Epidermal melanocyte (primary cell): Measurements from ENCODE around the gene DENND5A.
A peak's percentile ranks its signal among the peaks of the same experiment; 100 is the strongest.

Experiments used
- DNase-seq: peaks from one replicate; pipeline ENCODE4 v3.0.0; 2011; ENCODE audit warnings: low spot score; ENCODE audit not compliant: insufficient read length

DENND5A gene

DNA sequence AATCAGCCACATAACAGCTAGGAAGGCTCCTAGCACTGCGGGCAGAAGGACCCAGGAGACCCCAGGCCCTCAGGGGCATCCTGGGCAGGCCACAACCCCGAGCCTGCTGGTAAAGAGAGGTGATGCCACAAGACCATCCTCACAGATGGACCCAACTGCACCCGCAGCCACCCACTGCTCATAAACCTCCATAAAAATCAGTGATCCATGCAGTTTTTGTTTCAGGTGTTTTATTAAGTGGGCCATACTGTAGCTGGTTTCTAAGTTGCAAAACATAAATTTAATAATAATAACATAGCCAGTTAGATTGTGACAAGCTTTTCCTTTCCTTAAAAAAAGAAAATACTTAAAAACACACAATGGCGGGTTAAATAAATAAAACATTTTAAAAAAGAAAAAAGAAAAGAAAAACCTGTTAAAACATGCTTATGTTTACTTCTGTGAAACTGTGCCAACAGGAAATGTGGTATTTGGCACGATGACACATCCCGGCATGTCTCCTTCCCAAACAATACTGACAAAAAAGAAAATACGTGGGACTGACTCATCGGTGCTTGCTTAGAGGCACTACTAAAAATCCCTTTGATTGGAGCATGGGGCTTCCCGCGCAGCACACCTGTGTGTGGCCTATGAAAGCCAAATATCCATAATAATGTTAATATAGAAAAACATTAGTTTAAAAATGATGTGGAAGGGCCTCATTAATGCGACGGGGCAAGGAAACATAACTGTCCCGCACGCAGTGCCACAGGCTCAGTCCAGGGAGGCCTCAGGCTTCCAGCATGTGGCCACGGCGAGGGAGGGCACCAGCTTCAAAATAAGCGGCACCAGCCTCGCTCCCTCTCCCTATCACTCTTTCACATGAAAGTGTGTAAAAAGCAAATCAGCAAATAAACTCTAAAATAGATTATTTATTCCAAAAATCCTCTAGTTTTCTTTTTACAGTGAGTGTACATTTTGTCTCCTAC, 126.3 kb downstream of the DENND5A start:
- DNase-seq: no peak

DNA sequence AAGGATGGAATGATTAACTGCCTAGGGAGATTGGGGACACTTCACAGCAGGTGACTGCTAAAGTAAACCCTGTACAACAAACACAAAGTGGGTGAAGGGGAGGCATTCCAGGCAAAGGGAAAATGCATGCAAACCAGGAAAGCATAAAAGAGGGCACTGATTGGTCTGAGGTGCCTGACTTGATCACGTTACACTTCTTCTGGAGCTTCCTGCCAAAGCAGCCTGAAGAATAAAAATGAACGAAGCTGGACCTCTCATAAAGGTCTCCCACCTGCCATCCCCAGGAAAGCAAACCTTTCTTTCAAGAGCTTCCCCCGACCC, 127.1 kb downstream of the DENND5A start:
- no peak for DNase-seq

DNA sequence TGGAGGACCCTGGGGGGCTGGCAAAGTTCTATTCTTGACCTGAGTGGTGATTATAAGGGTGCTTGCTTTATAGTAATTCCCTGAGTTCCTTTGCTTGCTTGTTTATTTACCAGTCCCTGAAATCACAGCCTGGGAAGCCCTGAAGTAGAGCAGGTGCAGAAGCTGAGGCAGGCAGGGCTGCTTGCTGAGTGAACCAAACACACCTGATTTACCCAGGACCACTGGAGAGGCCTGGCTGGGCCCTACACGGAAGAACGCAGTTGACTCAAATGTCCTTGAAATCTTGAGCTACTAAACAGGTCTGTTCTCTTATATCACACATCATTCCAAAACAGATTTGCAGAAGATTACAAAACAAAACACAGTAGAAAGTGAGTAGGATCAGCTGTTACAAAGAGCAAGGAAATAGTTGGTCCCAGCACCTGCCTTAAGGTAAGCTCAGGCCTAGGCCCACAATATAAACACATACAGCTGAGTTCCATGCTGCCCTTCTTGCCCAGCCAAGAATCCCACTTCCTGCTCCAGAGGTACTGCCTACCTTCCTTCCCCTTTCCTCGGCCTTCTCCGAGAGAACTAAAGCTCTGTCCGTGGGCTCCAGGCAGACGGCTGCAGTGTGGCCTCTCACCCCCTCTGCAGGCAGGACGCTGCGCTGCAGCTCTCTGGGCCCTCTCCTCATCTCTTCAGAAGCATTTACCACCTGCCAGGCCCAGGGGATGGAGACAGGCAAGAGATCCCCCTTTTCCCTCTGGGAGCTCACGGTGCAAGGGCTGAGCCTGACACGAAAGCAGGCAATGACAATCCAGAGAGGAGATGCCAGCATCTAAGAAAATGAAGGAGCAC, 127.6 kb downstream of the DENND5A start:
- DNase-seq: peak; percentile 40

DNA sequence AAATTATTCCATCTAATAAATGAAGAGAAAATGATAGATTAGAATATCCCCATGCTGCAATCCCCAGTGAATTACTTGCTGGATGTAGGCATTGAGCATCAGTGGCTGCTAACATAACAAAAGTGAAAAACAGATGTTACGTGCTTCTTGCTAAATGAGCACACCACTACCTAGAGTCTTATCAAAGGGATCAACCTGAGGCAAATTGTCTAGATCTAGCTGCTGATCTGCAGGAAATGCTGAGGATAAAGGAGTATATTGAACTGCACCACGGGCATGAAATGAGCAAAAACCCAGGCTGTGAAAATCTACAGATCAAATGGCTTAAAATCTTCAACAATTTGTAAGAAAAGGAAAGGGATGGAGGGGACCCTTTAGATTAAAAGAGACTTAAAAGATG, 128.4 kb downstream of the DENND5A start:
- no peak for DNase-seq

DNA sequence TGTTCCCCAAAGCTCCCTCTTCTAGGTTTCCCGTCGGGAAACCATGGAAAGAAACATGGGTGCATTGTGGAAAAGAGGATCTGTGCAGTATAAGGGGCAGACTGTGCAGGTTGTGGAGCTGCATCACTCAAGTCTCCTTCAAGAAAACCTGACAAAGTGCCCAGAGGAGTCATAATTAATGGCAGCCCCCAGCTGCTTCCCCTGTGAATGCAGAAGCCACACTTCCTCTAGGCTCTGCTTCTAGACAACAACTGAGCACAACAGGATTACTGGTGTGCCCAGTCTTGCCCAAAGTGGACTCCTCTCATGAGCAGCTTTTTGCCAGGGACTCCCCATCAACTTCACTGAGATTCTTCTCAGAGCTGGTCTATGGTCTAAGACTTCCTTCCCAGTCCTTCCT, 131.2 kb downstream of the DENND5A start:
- DNase-seq: no peak

DNA sequence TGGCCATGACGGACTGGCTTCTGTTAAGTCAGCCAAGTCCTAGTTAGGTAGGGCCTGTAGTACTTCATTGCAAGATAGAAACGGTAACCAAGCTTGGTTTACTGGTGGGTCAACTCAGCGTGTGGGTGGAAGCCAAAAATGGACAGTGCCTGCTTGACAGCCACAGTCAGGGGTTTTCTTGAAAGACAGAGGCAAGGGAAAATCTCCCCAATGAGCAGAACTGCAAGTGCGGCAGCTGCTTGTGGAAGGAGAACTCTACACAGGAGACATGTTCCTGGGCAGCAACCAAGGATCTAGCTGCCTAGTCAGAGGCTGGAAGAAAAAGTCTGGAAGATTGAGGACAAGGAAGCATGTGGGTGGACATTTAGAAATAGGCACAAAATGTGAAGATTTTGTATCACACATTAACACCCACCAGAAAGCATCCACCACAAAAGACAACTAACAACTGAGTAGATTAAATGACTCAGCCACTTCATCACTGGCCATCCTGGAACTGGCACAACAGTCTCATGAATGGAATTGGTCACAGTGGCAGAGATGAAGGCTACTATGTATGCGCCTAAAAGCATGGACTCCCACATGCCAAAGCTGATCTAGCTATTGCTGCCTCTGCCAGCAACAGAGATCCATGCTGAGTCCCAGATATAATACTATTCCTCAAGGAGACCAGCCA, 132.8 kb downstream of the DENND5A start:
- no peak for DNase-seq

DNA sequence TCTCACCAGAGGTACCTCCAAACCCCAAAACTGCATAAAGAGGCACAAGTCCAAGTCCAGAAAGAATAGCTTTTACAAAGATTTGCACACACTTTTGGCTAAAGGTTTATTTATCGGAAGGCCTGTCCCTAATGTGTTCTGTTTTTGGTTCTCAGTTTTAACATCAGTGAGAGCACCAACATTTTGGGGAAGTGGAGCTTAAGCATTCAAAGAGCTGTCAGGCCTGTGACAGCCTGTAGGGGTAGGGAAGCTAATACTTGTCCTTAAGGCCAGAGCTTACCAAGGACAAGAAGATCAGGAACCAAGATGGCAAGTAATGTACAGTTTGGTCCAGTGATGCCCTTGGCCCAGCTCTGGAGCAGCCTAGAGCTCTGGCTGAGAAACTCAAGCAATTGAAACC, 134.9 kb downstream of the DENND5A start:
- DNase-seq: no peak

DNA sequence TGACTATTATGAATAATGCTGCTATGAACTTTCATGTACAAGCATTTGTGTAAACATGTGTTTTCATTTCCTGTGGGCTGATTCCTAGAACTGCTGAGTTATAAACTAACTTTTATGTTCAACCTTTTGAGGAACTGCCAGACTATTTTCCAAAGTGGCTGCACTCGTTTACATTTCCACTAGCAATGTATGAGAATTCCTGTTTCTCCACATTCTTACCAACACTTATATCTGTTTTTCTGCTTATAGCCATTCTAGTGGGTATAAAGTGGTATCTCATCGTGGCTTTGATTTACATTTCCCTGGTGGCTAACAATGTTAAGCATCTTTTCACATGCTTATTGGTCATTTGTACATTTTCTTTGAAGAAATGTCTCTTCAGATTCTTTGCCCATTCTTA, 138.5 kb downstream of the DENND5A start:
- DNase-seq: no peak

DNA sequence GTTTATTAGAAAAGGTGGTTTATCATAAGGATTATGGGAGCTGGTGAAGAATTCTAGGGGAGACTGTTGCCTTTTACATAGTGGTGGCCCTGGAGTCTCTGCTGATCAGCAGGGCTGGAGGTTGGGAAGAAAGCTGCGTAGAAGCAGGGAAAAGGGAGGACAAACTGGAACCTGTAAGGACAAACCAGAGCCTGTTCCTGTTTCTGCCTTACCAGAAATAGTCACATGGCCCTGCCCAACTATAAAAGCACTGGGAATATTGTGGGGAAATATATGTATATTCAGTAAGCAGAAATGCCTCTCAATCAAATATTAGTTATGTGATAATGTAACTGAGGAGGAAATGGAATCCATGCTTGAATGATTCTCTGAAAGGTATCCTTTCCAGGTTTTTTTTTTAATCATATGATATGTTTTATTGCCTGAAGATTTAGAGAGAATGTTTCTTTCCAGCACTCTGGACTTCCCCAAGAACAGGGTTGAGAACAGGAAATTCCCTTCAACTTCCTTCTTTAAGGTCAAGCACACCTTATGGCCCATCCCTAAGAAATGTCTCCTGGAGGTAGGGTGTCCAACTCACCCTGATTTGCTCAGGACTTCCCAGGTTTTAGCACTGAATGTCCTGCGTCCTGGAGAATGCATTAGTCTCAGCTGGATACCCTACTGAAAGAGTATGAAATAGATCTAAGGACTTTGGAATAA, 139.8 kb downstream of the DENND5A start:
- no peak for DNase-seq

DNA sequence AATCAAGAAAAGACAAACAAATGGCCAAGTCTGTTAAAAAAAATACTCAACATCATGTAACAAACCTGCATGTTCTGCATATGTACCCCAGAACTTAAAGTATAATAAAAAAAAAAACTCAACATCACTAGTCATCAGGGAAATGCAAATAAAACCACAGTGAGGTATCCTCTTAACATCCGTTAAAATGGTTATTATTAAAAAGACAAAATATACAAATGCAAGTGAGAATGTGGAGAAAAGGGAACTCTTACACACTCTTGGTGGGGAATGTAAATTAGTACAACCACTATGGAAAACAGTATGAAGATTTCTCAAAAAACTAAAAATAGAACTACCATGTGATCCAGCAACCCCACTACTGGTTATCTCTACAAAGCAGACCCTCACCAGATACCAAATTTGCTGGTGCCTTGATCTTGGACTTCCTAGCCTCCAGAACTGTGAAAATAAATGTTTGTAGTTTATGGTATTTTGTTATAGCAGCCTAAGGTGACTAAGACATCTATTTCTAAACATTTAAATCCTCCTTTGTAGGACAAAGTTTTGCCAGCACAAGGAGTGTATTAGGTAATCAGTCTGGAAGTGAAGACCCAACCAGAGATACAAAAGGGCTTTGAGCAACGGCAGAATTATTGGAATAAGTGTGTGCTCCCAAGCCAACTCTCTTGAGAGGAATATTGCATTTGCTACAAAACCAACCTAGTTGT, 141.4 kb downstream of the DENND5A start:
- no peak for DNase-seq

DNA sequence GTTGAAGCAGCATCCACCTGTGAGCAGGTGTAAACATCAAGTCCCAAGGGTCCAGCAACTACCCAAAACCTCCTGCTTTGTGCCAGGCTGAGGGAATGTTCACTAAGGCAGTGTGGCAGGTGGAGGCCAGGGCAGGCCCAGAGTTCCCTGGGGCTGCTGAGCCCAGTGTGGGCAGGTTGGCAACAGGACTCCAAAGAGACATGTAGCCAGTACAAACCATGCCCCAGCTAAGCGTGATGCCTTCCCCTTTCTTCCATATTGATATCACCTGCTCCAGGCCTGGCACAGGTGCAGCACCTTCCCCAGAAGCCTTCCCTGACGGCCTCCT, 143.7 kb downstream of the DENND5A start:
- DNase-seq: no peak

DNA sequence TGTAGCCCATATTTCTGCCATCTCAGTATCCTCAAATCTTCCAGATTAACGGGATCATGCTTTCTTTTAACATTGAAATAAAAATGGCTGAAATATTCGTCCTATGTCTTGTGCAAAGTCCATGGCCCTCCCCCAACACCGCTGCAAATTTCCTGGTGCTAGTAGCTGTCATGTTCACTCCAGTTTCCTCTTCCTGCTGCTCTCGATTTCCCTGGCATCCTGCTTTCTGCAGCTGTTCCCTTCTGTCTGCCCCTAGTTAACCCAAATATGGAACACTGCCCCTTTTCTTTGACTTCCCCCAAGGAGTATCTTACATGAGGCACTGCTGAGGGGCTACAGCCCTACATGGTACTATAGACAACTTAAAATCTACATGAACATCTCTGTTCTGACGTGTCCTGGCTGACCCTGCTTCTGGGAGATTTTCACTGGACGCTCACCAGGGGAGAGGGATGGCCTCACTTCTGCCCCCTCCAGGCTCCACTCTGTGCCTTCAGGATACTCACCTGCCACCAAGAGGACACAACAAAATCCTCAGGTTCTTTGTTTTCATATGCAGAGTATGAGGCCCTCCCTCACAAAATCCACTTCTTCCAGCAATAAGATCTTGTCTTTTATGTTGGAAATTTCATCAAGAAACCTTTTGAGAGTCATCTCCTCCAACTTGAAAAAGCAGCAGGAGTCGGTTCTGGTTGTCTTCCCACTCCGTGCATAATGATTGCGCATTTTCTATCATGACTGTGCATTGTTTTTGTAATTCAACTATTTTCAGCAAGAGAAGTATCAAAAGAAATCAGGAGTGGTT, 144.3 kb downstream of the DENND5A start:
- DNase-seq: no peak

DNA sequence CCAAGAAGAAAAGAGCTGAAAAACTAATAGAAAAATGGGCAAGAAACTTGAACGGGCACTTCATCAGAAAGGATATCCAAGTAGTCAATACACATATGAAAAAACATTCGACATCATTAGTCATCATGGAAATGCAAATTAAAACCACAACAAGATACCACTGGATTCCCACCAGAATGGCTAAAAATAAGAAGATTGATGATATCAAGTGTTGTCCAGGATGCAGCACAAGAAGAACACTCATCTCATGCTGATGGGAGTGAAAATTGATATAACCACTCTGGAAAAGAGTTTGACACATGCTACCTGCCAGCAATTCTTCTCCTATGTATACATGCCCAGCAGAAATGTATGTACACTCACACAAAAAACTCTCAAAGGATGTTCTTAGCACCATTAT, 146.9 kb downstream of the DENND5A start:
- DNase-seq: no peak

DNA sequence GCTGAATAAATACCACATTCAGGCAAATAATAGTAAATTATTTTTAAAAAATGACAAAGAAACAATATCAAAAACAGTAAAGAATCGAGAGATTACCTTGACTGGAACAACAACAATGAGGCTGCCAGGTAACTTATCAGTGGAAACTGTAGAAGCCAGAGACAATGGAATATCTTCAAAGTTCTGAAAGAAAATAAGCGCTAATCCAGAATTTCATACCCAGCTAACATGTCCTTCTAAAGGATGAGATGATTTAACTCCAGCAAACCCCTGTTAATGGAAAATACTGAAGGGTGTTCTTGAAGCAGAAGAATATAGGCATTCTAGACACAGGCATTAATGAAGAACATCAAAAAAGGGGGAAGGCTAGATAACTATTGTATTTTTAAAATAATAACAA, 153.1 kb downstream of the DENND5A start:
- no peak for DNase-seq

DNA sequence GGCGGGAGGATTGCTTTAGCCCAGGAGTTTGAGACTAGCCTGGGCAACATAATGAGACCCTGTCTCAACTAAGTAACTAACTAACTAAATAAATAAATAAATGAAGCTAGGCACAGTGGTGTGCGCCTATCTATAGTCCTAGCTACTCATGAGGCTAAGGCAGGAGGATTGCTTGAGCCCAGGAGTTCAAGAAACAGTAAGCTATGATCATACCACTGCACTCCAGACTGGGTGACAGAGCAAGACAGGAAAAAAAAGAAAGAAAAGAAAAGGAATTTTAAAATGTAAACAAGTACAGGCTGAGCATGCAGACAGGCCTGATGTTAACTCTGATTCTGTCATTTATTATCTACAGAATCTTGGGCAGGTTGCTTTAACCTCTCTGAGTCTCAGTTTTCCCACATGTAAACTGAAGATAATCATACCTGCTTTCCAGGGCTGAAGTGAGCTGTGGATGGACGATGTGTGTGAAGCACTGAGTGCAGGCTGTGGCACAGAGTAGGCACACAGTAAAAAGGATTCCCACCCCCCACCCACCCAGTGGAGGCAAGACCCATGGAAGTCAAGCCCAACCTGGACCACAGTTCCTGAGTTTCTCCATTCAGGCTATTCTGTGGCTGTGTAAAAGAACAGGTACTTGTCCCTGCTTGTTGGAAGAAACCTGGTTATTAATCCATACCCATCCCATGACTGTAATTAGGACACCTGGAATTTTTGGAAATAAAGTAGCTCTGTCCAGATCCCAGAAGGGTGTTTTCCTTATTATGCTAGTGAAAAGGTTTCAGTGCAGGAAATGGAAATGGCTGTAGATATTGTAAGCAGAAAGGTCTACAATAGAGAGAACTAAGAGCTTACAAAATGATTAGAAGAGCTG, 155.1 kb downstream of the DENND5A start:
- DNase-seq: no peak

DNA sequence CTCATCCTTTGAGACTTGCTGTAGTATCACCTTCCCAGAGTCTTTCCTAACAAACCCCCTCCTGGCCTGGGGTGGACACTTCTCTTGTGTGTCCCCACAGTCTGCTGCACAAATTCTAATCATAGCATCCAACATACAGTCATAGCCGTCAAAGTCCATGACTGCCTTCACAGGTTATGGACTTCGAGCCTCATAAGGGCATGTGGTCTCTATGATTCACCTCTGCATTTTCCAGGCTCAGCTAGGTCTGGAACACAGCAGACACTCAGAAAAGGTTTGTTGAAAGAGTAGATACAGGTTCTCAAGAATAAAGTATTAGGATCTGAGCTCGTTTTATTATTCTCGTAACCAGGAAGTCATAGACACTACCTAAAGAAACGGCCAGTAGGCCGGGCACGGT, 160.6 kb downstream of the DENND5A start:
- no peak for DNase-seq

DNA sequence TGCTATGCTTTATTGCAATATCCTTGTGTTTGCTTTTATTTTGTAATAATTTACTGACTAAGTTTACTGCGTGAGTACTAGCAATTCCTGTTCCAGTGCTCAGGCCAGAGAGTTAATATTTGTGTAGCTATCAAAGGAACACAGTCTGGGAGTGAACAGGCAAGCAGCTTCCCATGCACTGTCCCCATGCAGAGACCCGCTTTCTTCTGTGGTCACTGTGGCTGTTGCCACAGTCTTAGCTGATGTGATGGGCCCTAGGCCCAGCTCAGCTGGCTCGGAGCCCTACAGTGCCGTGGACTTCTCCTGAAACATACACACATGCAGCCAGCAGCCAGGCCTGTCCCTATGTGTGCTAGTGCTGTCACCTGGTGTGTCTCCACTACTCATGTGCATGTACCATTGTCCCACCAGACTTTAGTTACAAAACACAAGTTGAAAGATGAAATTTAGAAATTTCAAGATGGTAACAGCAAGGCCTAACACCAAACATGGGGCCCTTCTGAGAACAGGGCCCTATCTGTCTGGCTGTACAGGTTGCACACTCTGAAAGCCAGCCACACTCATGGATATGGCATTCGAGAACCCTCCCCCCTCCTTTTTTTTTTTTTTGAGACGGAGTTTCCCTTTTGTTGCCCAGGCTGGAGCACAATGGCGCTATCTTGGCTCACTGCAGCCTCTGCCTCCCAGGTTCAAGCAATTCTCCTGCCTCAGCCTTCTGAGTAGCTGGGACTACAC, 161.4 kb downstream of the DENND5A start:
- DNase-seq: no peak

DNA sequence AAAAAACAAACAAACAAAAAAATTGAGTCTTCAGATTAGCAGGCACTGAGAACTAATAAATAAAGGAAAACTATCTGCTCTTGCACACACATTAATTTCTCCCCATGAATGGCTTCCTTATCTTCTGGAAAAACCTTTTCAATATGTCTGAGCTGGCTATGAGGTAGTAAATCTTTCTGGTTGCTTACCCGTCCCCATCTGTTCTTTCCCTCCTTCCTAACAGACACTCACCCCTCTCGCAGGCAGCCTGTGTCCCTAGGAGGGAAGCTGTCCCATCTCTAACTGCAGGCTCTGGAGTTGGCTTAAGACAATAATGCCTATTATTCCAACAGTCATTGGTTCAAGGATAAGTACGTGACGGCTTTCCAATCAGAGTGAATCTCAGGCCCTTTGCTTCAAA, 165.5 kb downstream of the DENND5A start:
- DNase-seq: no peak
